ENCODE measurements around the gene CCDC8.
"Not testable (repeated sequence)": the region's sequence is repeated elsewhere in the genome, so short reads cannot be mapped to it uniquely, and the experiment has no call there.

CCDC8 gene

GRCh38 chr19:46407856-46408663, 5.3 kb downstream of the CCDC8 start:
- ChIA-PET CTCF (interaction anchor here (0.5 to 0.8 kb wide), 2 partner anchors 42 to 77 kb away, joined by 3 read pairs; no protein-coding TSS in a partner anchor), POLR2A (ENCODE audit: low non-redundant PET) (interaction anchor here (0.6 kb wide), 1 partner anchor 8 kb away, joined by 5 read pairs; no protein-coding TSS in a partner anchor)
- no peak for DNase-seq (ENCODE audit: low spot score)
- H3K27ac ChIP-seq = peak overlapping the region; percentile 93
- TF ChIP-seq CTCF (conservative IDR thresholded peaks at IDR 0.05; ENCODE audit: low read depth) = no peak

- ChIA-PET CTCF (interaction anchor here (0.6 to 1.4 kb wide), 2 partner anchors 27 to 80 kb away, joined by 3 to 4 read pairs; no protein-coding TSS in a partner anchor), POLR2A (ENCODE audit: low non-redundant PET) (no interaction called here)
- no peak for DNase-seq (ENCODE audit: low spot score)
- H3K27ac ChIP-seq = peak overlapping the region; percentile 93
- TF ChIP-seq CTCF (conservative IDR thresholded peaks at IDR 0.05; ENCODE audit: low read depth) = no peak
Measured at GRCh38 chr19:46406976-46407375, 6.4 kb downstream of the CCDC8 start.

- ChIA-PET POLR2A (ENCODE audit: low non-redundant PET) (no interaction called here), CTCF (interaction anchor here (0.7 to 1.8 kb wide), 2 partner anchors 9 to 83 kb away, joined by 3 to 6 read pairs; no protein-coding TSS in a partner anchor)
- no peak for DNase-seq (ENCODE audit: low spot score)
- H3K27ac ChIP-seq = no peak overlapping the region
- TF ChIP-seq CTCF (conservative IDR thresholded peaks at IDR 0.05; ENCODE audit: low read depth) = no peak
Measured at GRCh38 chr19:46404753-46405468, 8.5 kb downstream of the CCDC8 start.

GRCh38 chr19:46404055-46404752, 9.2 kb downstream of the CCDC8 start:
- CTCF ChIA-PET = interaction anchor here (0.7 to 1.8 kb wide), 2 partner anchors 8 to 84 kb away, joined by 3 to 6 read pairs; no protein-coding TSS in a partner anchor
- POLR2A ChIA-PET (ENCODE audit: low non-redundant PET) = no interaction called here
- 0 out of 2 replicates have a peak, but pooled peaks have one; percentile 15 for TF ChIP-seq CTCF (conservative IDR thresholded peaks at IDR 0.05; ENCODE audit: low read depth)
- no peak overlapping the region for H3K27ac ChIP-seq
- DNase-seq (ENCODE audit: low spot score) = no peak

- CTCF ChIA-PET = interaction anchor here (0.9 kb wide), 1 partner anchor 80 kb away, joined by 4 read pairs; no protein-coding TSS in a partner anchor
- TF ChIP-seq CTCF (conservative IDR thresholded peaks at IDR 0.05; ENCODE audit: low read depth) = no peak
- POLR2A ChIA-PET (ENCODE audit: low non-redundant PET) = no interaction called here
- no peak overlapping the region for H3K27ac ChIP-seq
- no peak for DNase-seq (ENCODE audit: low spot score)
Measured at GRCh38 chr19:46402725-46403124, 10.6 kb downstream of the CCDC8 start.

- POLR2A ChIA-PET (ENCODE audit: low non-redundant PET); DNase-seq (ENCODE audit: low spot score); H3K27ac ChIP-seq: not testable (repeated sequence)
- CTCF ChIA-PET = interaction anchor here (0.6 to 3.4 kb wide), 4 partner anchors 63 to 115 kb away, joined by 3 to 38 read pairs (median 4); no protein-coding TSS in a partner anchor
Measured at GRCh38 chr19:46397801-46398479, 15.4 kb downstream of the CCDC8 start.
